ENCODE data around the gene SLC16A4. TPM values are rescaled to one million over a fixed set of nuclear protein-coding genes. Genes with fewer than 3 reads are reported as not detected.

The SLC16A4 gene
- total and polyA plus RNA-seq, 3 donors from 2014 or later, result 5.8 to 17.4 (median 8.2) TPM

GRCh38 chr1:110339407-110340206, 51.2 kb downstream of the SLC16A4 start:
- peaks cover 34% of the 10 kb centered on the region for H3K4me1 ChIP-seq
- intact Hi-C loops (cut with DNase I; ENCODE audit: low total_unique reads), result loop anchor here (10.0 kb wide), 1 partner anchor 65 kb away; the partner anchor contains the start of gene LAMTOR5
- no peaks in the 10 kb centered on the region for H3K9me3 ChIP-seq
- peak; percentile 72 for DNase-seq
- H3K36me3 ChIP-seq (ENCODE audit: low read depth, missing control alignments), result no peaks in the 10 kb centered on the region
- H3K4me3 ChIP-seq, result peak overlapping the region; percentile 82 to 96
- no peaks in the 10 kb centered on the region for H3K27me3 ChIP-seq
- WGBS, 2 donors, result 0 to 1% methylated on average over 44 to 77 of the region's 77 CpGs
- TF ChIP-seq CTCF (IDR thresholded peaks at IDR 0.05), result peak in 1 of 3 experiments; percentile 31
- TF ChIP-seq POLR2A (IDR thresholded peaks at IDR 0.05), result peak; percentile 65
- peak overlapping the region; percentile 90 to 98 for H3K27ac ChIP-seq

- Histone ChIP-seq H3K27ac (peak within 1 kb of the TSS; percentile 98 to 99), H3K9me3 (no peaks in the 10 kb centered on the region), H3K36me3 (ENCODE audit: low read depth, missing control alignments) (no peaks in the 10 kb centered on the region), H3K27me3 (no peaks in the 10 kb centered on the region), H3K4me3 (peak within 1 kb of the TSS; percentile 82 to 96), H3K4me1 (peaks cover 34% of the 10 kb centered on the region)
- WGBS, 2 donors, result 0% methylated on average over 23 to 25 of the region's 25 CpGs
- TF ChIP-seq CTCF (IDR thresholded peaks at IDR 0.05) (no peak), POLR2A (IDR thresholded peaks at IDR 0.05) (no peak)
- peak; percentile 99 for DNase-seq
- intact Hi-C loops (cut with DNase I; ENCODE audit: low total_unique reads), result no loop called here
These were observed 51.9 kb downstream of the SLC16A4 start, which contains the start of gene RBM15 for GRCh38 chr1:110338886-110339406. Gene RBM15 (plus strand): TSS chr1:110339377. CDS start chr1:110339406, 29 bp downstream.

GRCh38 chr1:110338309-110338885, 52.4 kb downstream of the SLC16A4 start:
- WGBS, 2 donors, result 0% methylated on average over 27 to 37 of the region's 57 CpGs
- peaks cover 34% of the 10 kb centered on the region for H3K4me1 ChIP-seq
- DNase-seq, result peak; percentile 98
- peak overlapping the region; percentile 98 to 99 for H3K27ac ChIP-seq
- peak overlapping the region; percentile 80 to 96 for H3K4me3 ChIP-seq
- no peaks in the 10 kb centered on the region for H3K27me3 ChIP-seq
- intact Hi-C loops (cut with DNase I; ENCODE audit: low total_unique reads), result no loop called here
- H3K36me3 ChIP-seq (ENCODE audit: low read depth, missing control alignments), result no peaks in the 10 kb centered on the region
- no peaks in the 10 kb centered on the region for H3K9me3 ChIP-seq
- TF ChIP-seq CTCF (IDR thresholded peaks at IDR 0.05), result peak; percentile 49 to 69 (median 61)
- no peak for TF ChIP-seq POLR2A (IDR thresholded peaks at IDR 0.05)

- TF ChIP-seq CTCF (IDR thresholded peaks at IDR 0.05) (no peak), POLR2A (IDR thresholded peaks at IDR 0.05) (no peak)
- no peaks in the 10 kb centered on the region for H3K9me3 ChIP-seq
- DNase-seq, result peak; percentile 61
- 1 to 3% methylated on average over 36 of the region's 36 CpGs for WGBS, 2 donors
- no peaks in the 10 kb centered on the region for H3K36me3 ChIP-seq (ENCODE audit: low read depth, missing control alignments)
- peaks cover 34% of the 10 kb centered on the region for H3K4me1 ChIP-seq
- H3K27me3 ChIP-seq, result no peaks in the 10 kb centered on the region
- H3K4me3 ChIP-seq, result peak overlapping the region; percentile 80 to 96
- intact Hi-C loops (cut with DNase I; ENCODE audit: low total_unique reads), result no loop called here
- peak overlapping the region; percentile 98 to 99 for H3K27ac ChIP-seq
These were observed 53.0 kb downstream of the SLC16A4 start for GRCh38 chr1:110337704-110338308.

Measured in testis (tissue), 3 donors.